ENCODE results near the gene TMEM51. TPM values are rescaled to one million over a fixed set of nuclear protein-coding genes. Genes with fewer than 3 reads are reported as not detected.

TMEM51 gene
- total and polyA plus RNA-seq, 2 of the 13 experiments (the other 11 are each of a cell fraction or from before 2014, with no cell fraction given) = 12.2 to 22.3 TPM

GRCh38 chr1:15220825-15221431, 67.4 kb downstream of the TMEM51 start (continued):
- no peak for TF ChIP-seq HNF1A (IDR thresholded peaks at IDR 0.05; ENCODE audit: low read depth)
- TF ChIP-seq HNF1A (CRISPR knock-in tag; IDR thresholded peaks at IDR 0.05; ENCODE audit: borderline replicate concordance) = no peak
- no peak for TF ChIP-seq CHCHD3 (CRISPR knock-in tag; IDR thresholded peaks at IDR 0.05)
- no peak for TF ChIP-seq HCFC1 (IDR thresholded peaks at IDR 0.05; ENCODE audit: low read depth, low read length)
- TF ChIP-seq PATZ1 (CRISPR knock-in tag; IDR thresholded peaks at IDR 0.05) = no peak
- no peak for TF ChIP-seq BRCA1 (CRISPR knock-in tag; IDR thresholded peaks at IDR 0.05)
- no peak for TF ChIP-seq KLF12 (CRISPR knock-in tag; IDR thresholded peaks at IDR 0.05; ENCODE audit: borderline replicate concordance)
- TF ChIP-seq ZHX2 (IDR thresholded peaks at IDR 0.05; ENCODE audit: low read depth) = no peak
- TF ChIP-seq ZHX2 (CRISPR knock-in tag; IDR thresholded peaks at IDR 0.05; ENCODE audit: borderline replicate concordance) = no peak
- TF ChIP-seq PHF20 (CRISPR knock-in tag; IDR thresholded peaks at IDR 0.05) = no peak
- no peak for TF ChIP-seq ZNF644 (CRISPR knock-in tag; IDR thresholded peaks at IDR 0.05; ENCODE audit: low read depth)
- TF ChIP-seq ZBTB43 (CRISPR knock-in tag; conservative IDR thresholded peaks at IDR 0.05) = no peak
- no peak for TF ChIP-seq ZBTB42 (CRISPR knock-in tag; IDR thresholded peaks at IDR 0.05)
- no peak for TF ChIP-seq ZBTB33 (CRISPR knock-in tag; IDR thresholded peaks at IDR 0.05)
